GM12878 (cell line): ENCODE measurements around the gene PFN3. TPM values are rescaled to one million over a fixed set of nuclear protein-coding genes. Genes with fewer than 3 reads are reported as not detected.

Experiments used
- CBX3 ChIP-seq: fragments of 200-600 bp; sonication (generic); IDR thresholded peaks from 2 replicates; pipeline ENCODE4 v1.6.1; 2016; ENCODE audit warnings: low read depth, borderline replicate concordance
- MEF2A ChIP-seq: IDR thresholded peaks from 2 replicates; pipeline ENCODE4 v1.6.1; 2011; ENCODE audit warnings: low read depth, mild to moderate bottlenecking, low read length, moderate library complexity; ENCODE audit not compliant: insufficient read depth
- polyA plus RNA-seq, 11 experiments: library from polyadenylated mRNA; depleted of rRNA in 4 of 11; unstranded in 6 of 11; stranded (reverse) in 5 of 11; fragments of >200 nt; fragmentation: Nextera tagmentation in 4 of 11; fragmentation: Illumina TruSeq in 1 of 11; extraction: Ambion mirVana in 4 of 11; extraction: Trizol in 1 of 11; gene quantifications; 1 replicate in 1 of 11; 2 replicates in 10 of 11; pipeline versions ENCODE4 v1.2.1 to v1.2.3, GENCODE V29; 2011 to 2016; ENCODE audit warnings: inconsistent platforms in 2 of 11, missing spikeins in 2 of 11, low read depth in 1 of 11
- total RNA-seq, 4 experiments: library from RNA; depleted of rRNA in 3 of 4; stranded (reverse); fragments of >200 nt in 3 of 4; fragmentation: Illumina TruSeq in 1 of 4; extraction: Trizol in 1 of 4; gene quantifications; 2 replicates each; pipeline versions ENCODE4 v1.2.1 to v1.2.3, GENCODE V29; 2013 to 2021
- TF ChIP-seq, protein P1 (sequence below): fragments of 450-650 bp; IDR thresholded peaks from 2 replicates; pipeline ENCODE4 v1.6.1; 2017; ENCODE audit warnings: mild to moderate bottlenecking, moderate library complexity
- TF ChIP-seq, protein P2 (sequence below), 3 experiments: IDR thresholded peaks in 2 of 3; conservative IDR thresholded peaks in 1 of 3; 2 replicates each; pipeline ENCODE4 v1.5.1; 2011; ENCODE audit warnings: low read depth in 3 of 3, low read length in 3 of 3, mild to moderate bottlenecking in 3 of 3, control low read depth in 2 of 3, moderate library complexity in 2 of 3, inconsistent platforms in 1 of 3, mixed read lengths in 1 of 3; ENCODE audit not compliant: control insufficient read depth in 2 of 3, insufficient read depth in 1 of 3; ENCODE audit errors: extremely low read depth in 1 of 3

Gene PFN3
- total and polyA plus RNA-seq, 10 of the 15 experiments (the other 5 are each of a cell fraction or from before 2014, with no cell fraction given): not detected

DNA sequence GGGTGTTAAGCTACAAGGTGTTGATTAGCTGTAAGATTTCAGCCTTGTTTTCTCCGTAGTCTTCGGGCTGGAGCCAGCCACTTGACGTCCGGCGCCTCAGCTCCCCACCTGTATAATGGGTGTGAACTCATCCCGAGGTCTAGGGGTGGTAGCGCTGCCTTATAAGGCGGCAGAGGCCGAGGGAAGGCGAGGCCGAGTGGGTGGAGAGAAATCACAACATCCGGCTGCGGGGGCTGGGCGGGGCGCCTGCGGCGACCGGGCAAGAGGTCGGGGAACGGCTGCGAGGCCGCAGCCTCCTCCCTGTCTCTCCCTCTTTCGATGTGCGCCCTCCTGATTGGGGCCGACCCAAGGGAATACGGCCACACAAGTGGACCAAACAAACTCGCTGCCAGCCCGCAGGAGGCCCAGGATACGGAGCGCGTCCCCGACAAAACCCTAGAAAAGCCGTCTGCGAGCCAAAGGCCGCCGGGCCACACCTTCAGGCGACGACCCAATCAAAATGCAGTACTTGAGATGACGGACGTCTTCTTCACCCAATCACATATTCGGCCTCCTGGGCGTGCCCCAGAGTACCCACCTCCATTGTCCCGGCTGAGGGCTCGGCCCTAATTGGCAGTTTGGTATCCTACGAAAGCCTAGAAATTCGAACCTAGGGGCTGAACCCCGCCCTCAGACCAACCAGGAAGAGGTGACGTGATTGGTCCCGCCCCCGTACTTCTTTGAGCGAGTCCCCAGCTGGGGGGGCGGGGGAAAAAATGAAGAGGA is 25.5 kb upstream of the PFN3 start (continued):
- TF ChIP-seq, protein P1, sequence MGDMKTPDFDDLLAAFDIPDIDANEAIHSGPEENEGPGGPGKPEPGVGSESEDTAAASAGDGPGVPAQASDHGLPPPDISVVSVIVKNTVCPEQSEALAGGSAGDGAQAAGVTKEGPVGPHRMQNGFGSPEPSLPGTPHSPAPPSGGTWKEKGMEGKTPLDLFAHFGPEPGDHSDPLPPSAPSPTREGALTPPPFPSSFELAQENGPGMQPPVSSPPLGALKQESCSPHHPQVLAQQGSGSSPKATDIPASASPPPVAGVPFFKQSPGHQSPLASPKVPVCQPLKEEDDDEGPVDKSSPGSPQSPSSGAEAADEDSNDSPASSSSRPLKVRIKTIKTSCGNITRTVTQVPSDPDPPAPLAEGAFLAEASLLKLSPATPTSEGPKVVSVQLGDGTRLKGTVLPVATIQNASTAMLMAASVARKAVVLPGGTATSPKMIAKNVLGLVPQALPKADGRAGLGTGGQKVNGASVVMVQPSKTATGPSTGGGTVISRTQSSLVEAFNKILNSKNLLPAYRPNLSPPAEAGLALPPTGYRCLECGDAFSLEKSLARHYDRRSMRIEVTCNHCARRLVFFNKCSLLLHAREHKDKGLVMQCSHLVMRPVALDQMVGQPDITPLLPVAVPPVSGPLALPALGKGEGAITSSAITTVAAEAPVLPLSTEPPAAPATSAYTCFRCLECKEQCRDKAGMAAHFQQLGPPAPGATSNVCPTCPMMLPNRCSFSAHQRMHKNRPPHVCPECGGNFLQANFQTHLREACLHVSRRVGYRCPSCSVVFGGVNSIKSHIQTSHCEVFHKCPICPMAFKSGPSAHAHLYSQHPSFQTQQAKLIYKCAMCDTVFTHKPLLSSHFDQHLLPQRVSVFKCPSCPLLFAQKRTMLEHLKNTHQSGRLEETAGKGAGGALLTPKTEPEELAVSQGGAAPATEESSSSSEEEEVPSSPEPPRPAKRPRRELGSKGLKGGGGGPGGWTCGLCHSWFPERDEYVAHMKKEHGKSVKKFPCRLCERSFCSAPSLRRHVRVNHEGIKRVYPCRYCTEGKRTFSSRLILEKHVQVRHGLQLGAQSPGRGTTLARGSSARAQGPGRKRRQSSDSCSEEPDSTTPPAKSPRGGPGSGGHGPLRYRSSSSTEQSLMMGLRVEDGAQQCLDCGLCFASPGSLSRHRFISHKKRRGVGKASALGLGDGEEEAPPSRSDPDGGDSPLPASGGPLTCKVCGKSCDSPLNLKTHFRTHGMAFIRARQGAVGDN: peak; percentile 94
- TF ChIP-seq, protein P2, sequence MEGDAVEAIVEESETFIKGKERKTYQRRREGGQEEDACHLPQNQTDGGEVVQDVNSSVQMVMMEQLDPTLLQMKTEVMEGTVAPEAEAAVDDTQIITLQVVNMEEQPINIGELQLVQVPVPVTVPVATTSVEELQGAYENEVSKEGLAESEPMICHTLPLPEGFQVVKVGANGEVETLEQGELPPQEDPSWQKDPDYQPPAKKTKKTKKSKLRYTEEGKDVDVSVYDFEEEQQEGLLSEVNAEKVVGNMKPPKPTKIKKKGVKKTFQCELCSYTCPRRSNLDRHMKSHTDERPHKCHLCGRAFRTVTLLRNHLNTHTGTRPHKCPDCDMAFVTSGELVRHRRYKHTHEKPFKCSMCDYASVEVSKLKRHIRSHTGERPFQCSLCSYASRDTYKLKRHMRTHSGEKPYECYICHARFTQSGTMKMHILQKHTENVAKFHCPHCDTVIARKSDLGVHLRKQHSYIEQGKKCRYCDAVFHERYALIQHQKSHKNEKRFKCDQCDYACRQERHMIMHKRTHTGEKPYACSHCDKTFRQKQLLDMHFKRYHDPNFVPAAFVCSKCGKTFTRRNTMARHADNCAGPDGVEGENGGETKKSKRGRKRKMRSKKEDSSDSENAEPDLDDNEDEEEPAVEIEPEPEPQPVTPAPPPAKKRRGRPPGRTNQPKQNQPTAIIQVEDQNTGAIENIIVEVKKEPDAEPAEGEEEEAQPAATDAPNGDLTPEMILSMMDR (IDR thresholded peaks at IDR 0.05 in 2 of 3, conservative IDR thresholded peaks at IDR 0.05 in 1 of 3; ENCODE audit: control insufficient read depth in 2 of 3, extremely low read depth in 1 of 3, insufficient read depth in 1 of 3, low read depth in 3 of 3, low read length in 3 of 3): no peak
- TF ChIP-seq MEF2A (no peak), CBX3 (no peak)
